ENCODE data around the gene PSME1. TPM values are rescaled to one million over a fixed set of nuclear protein-coding genes. Genes with fewer than 3 reads are reported as not detected.

The PSME1 gene
- total and polyA plus RNA-seq, 2 of the 13 experiments (the other 11 are each of a cell fraction or from before 2014, with no cell fraction given): 159 to 608 TPM

DNA sequence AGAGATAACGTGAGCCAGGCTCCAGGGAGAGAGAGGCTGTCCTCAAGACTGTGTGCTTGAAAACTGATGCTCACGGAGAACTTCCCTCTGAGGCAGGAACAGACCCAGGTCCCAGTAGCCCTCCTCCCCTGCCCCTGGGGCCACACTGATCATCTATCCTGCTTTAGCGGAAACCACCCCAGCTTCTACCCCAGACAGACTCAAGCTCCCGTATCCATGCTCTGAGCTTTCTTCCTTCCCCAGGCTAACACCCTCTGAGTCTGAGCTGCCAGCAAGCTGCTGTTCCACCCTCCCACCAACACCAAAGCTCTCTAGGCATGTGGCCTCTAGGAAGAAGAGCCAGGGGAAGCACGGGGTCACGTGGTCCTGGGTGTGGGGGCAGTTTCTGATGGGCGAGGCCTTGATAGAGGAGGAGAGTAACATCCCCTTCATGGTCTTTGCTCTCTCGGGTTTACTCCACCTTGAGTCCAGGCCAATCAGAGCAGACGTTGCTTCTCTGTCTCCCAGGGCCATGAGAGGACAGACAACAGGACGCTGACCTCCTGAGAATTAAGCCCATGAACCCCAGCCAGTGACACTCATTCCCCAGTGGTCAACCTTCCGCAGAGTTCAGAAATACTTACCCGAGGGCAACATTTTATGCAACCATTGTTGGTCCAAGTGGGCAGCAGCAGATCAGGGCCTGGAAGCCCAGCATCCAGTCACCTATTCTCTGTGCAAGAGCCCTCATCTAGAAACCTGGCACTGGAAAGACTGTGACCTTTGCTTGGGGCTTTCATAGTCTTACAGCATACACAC lies 40.5 kb upstream of the PSME1 start:
- Histone ChIP-seq H3K4me3 (replicated peaks in 1 of 3; ENCODE audit: insufficient read depth in 1 of 3, low read depth in 2 of 3, low read length in 3 of 3) (peak overlapping the region; percentile 86 to 98 (median 97)), H3K27ac (ENCODE audit: extremely low read length, insufficient read depth, low read length) (peak overlapping the region; percentile 87), H2AFZ (ENCODE audit: low read length) (no peak overlapping the region), H3K9me3 (ENCODE audit: low read length) (no peaks in the 10 kb centered on the region), H3K9ac (ENCODE audit: insufficient read depth, low read depth, low read length) (peak overlapping the region; percentile 99), H3K36me3 (replicated peaks in 1 of 2; ENCODE audit: control insufficient read depth in 1 of 2, insufficient read depth in 2 of 2, low read length in 2 of 2) (peaks cover 30 to 35% of the 10 kb centered on the region in 2 experiments), H3K4me2 (ENCODE audit: low read depth, low read length) (peak overlapping the region; percentile 99), H3K27me3 (ENCODE audit: control insufficient read depth in 1 of 2, insufficient read depth in 2 of 2, low read length in 2 of 2) (peaks cover 0 to 6% of the 10 kb centered on the region in 2 experiments; a peak in 1 of 5 replicates), H3K4me1 (ENCODE audit: insufficient read depth, low read length) (peaks cover 64% of the 10 kb centered on the region), H3K79me2 (ENCODE audit: insufficient read depth, low read length) (peaks cover 28% of the 10 kb centered on the region), H4K20me1 (ENCODE audit: insufficient read depth, low read length) (0 out of 2 replicates have a peak, but pooled peaks cover 4% of the 10 kb centered on the region)
- FAIRE-seq (peak; percentile 100), ATAC-seq (peak; percentile 77), DNase-seq (ENCODE audit: low spot score) (peak; percentile 100)
- in situ Hi-C loops (cut with HindIII; ENCODE audit: extremely low pct_ligation_motif_present, low pct_unique_long_range_greater_than_20kb) (no loop called here), intact Hi-C loops (cut with micrococcal nuclease; ENCODE audit: unreplicated experiment) (loop anchor here (1.0 kb wide), 3 partner anchors 13 to 46 kb away; partner anchors contain the start of genes DCAF11, EMC9 and NRL)
- POLR2A ChIA-PET: interaction anchor here (0.5 to 14.4 kb wide), 51 partner anchors 9 to 1113 kb away, joined by 3 to 627 read pairs (median 8); partner anchors contain the start of genes ACIN1, AJUBA, C14orf119 and CARMIL3
- no TSS peak for BruUV-seq (replicated peaks)
- WGBS (ENCODE audit: low lambda C conversion rate): 0% methylated on average over 12 of the region's 12 CpGs
- CTCF ChIA-PET (ENCODE audit: low intra/inter-chr PET ratio, low total read pairs): interaction anchor here (3.3 kb wide), 1 partner anchor 13 kb away, joined by 10 read pairs; no protein-coding TSS in a partner anchor
- peak; percentile 95 for TF ChIP-seq ZNF547 (CRISPR knock-in tag; IDR thresholded peaks at IDR 0.05)
- TF ChIP-seq RBM39 (IDR thresholded peaks at IDR 0.05; ENCODE audit: low read depth, low read length, poor library complexity, severe bottlenecking): peak; percentile 87
- peak; percentile 90; the same call in 1 of the 2 replicates for TF ChIP-seq ZNF678 (CRISPR knock-in tag; IDR thresholded peaks at IDR 0.05)
- TF ChIP-seq, protein P1, sequence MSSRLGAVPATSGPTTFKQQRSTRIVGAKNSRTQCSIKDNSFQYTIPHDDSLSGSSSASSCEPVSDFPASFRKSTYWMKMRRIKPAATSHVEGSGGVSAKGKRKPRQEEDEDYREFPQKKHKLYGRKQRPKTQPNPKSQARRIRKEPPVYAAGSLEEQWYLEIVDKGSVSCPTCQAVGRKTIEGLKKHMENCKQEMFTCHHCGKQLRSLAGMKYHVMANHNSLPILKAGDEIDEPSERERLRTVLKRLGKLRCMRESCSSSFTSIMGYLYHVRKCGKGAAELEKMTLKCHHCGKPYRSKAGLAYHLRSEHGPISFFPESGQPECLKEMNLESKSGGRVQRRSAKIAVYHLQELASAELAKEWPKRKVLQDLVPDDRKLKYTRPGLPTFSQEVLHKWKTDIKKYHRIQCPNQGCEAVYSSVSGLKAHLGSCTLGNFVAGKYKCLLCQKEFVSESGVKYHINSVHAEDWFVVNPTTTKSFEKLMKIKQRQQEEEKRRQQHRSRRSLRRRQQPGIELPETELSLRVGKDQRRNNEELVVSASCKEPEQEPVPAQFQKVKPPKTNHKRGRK (CRISPR knock-in tag; IDR thresholded peaks at IDR 0.05): peak; percentile 80
- TF ChIP-seq ZNF639 (CRISPR knock-in tag; conservative IDR thresholded peaks at IDR 0.05): peak; percentile 96
- no peak for TF ChIP-seq ZNF224 (CRISPR knock-in tag; IDR thresholded peaks at IDR 0.05)
- TF ChIP-seq ZNF746 (CRISPR knock-in tag; IDR thresholded peaks at IDR 0.05): no peak
- TF ChIP-seq SCMH1 (CRISPR knock-in tag; IDR thresholded peaks at IDR 0.05; ENCODE audit: borderline replicate concordance): no peak
- TF ChIP-seq, protein P2, sequence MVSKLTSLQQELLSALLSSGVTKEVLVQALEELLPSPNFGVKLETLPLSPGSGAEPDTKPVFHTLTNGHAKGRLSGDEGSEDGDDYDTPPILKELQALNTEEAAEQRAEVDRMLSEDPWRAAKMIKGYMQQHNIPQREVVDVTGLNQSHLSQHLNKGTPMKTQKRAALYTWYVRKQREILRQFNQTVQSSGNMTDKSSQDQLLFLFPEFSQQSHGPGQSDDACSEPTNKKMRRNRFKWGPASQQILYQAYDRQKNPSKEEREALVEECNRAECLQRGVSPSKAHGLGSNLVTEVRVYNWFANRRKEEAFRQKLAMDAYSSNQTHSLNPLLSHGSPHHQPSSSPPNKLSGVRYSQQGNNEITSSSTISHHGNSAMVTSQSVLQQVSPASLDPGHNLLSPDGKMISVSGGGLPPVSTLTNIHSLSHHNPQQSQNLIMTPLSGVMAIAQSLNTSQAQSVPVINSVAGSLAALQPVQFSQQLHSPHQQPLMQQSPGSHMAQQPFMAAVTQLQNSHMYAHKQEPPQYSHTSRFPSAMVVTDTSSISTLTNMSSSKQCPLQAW (CRISPR knock-in tag; IDR thresholded peaks at IDR 0.05): no peak
- peak; percentile 74 for TF ChIP-seq SOX13 (IDR thresholded peaks at IDR 0.05)
- peak; percentile 82 to 96 for TF ChIP-seq SOX13 (CRISPR knock-in tag; conservative IDR thresholded peaks at IDR 0.05 in 1 of 2, IDR thresholded peaks at IDR 0.05 in 1 of 2)
- peak; percentile 63; the same call in 1 of the 2 replicates for TF ChIP-seq PPARG (CRISPR knock-in tag; conservative IDR thresholded peaks at IDR 0.05)
- peak; percentile 99 for TF ChIP-seq MEF2D (CRISPR knock-in tag; IDR thresholded peaks at IDR 0.05)
- TF ChIP-seq MTF1 (CRISPR knock-in tag; IDR thresholded peaks at IDR 0.05): no peak; the same call in 1 of the 2 replicates
- peak; percentile 99 for TF ChIP-seq ZNF33B (CRISPR knock-in tag; IDR thresholded peaks at IDR 0.05)
- TF ChIP-seq POGZ (CRISPR knock-in tag; IDR thresholded peaks at IDR 0.05): peak; percentile 98
- peak; percentile 98 for TF ChIP-seq IRF2 (CRISPR knock-in tag; IDR thresholded peaks at IDR 0.05)
- no peak for TF ChIP-seq SRSF4 (IDR thresholded peaks at IDR 0.05; ENCODE audit: low read depth, low read length, poor library complexity, severe bottlenecking)
- TF ChIP-seq ETV5 (CRISPR knock-in tag; IDR thresholded peaks at IDR 0.05; ENCODE audit: borderline replicate concordance): peak; percentile 65
- TF ChIP-seq RFXAP (CRISPR knock-in tag; IDR thresholded peaks at IDR 0.05; ENCODE audit: borderline replicate concordance): peak; percentile 95

Data from HepG2 (cell line).